ENCODE data around the gene INPP4B.

DNA sequence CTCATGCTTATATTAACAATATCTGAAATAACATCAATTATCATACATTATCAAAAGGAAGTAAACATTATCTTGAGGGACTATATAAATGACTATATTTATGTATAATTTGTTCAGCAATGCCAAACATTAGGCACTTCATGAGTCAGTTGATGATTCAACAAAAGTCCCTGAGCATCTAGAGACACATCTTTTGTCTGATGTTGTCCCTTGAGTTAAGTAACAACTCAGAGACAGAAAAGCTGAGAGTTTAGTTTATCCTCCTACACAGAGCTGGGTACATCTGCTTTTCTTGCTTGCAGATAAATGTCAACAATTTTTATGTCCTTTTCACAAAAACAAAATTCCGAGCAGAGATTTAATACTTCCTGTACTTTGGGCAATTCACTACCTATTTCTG, 311.1 kb downstream of the INPP4B start:
- no peak for TF ChIP-seq POLR2A (IDR thresholded peaks at IDR 0.05)
- TF ChIP-seq, protein P1, sequence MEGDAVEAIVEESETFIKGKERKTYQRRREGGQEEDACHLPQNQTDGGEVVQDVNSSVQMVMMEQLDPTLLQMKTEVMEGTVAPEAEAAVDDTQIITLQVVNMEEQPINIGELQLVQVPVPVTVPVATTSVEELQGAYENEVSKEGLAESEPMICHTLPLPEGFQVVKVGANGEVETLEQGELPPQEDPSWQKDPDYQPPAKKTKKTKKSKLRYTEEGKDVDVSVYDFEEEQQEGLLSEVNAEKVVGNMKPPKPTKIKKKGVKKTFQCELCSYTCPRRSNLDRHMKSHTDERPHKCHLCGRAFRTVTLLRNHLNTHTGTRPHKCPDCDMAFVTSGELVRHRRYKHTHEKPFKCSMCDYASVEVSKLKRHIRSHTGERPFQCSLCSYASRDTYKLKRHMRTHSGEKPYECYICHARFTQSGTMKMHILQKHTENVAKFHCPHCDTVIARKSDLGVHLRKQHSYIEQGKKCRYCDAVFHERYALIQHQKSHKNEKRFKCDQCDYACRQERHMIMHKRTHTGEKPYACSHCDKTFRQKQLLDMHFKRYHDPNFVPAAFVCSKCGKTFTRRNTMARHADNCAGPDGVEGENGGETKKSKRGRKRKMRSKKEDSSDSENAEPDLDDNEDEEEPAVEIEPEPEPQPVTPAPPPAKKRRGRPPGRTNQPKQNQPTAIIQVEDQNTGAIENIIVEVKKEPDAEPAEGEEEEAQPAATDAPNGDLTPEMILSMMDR (IDR thresholded peaks at IDR 0.05): no peak

Measured in ovary (tissue), 3 donors.